ENCODE data around the gene PRPS1.

The PRPS1 gene

GRCh38 chrX:107674480-107675364 lies 46.4 kb downstream of the PRPS1 start:
- Histone ChIP-seq H3K4me3 (ENCODE audit: low read depth, low read length) (no peak overlapping the region), H3K27ac (ENCODE audit: low read depth, low read length) (no peak overlapping the region), H3K4me1 (ENCODE audit: control insufficient read depth, insufficient read depth, low read length) (peaks cover 47% of the 10 kb centered on the region), H3K9me3 (ENCODE audit: control insufficient read depth, insufficient read depth, low read depth, low read length) (no peaks in the 10 kb centered on the region), H3K9ac (ENCODE audit: low read length) (no peak overlapping the region), H3K36me3 (ENCODE audit: control insufficient read depth, insufficient read depth, low read length) (no peaks in the 10 kb centered on the region), H3K27me3 (ENCODE audit: control insufficient read depth, insufficient read depth, low read length) (peaks cover 35% of the 10 kb centered on the region)

DNA sequence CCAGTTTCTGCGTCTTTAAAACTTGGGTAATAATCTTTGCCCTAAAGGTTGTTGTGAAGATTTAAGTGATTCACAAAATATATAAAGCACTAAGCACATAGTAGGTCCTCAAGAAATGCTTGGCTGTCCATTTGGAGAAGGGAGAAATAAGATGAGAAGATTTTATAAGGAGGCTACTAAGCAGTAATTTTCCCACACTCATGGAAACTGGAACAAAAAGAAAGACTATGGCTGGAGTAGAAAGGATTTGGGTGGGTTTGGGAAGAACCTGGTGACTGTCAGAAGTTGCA lies 47.0 kb downstream of the PRPS1 start:
- Histone ChIP-seq H3K36me3 (ENCODE audit: control insufficient read depth, insufficient read depth, low read length) (no peaks in the 10 kb centered on the region), H3K27me3 (ENCODE audit: control insufficient read depth, insufficient read depth, low read length) (peaks cover 40% of the 10 kb centered on the region), H3K9ac (ENCODE audit: low read length) (no peak overlapping the region), H3K4me3 (ENCODE audit: low read depth, low read length) (no peak overlapping the region), H3K9me3 (ENCODE audit: control insufficient read depth, insufficient read depth, low read depth, low read length) (no peaks in the 10 kb centered on the region), H3K27ac (ENCODE audit: low read depth, low read length) (no peak overlapping the region), H3K4me1 (ENCODE audit: control insufficient read depth, insufficient read depth, low read length) (peaks cover 45% of the 10 kb centered on the region)

- Histone ChIP-seq H3K36me3 (ENCODE audit: control insufficient read depth, insufficient read depth, low read length) (no peaks in the 10 kb centered on the region), H3K27me3 (ENCODE audit: control insufficient read depth, insufficient read depth, low read length) (peaks cover 47% of the 10 kb centered on the region), H3K27ac (ENCODE audit: low read depth, low read length) (no peak overlapping the region), H3K4me1 (ENCODE audit: control insufficient read depth, insufficient read depth, low read length) (peaks cover 44% of the 10 kb centered on the region), H3K4me3 (ENCODE audit: low read depth, low read length) (peak overlapping the region; percentile 28), H3K9me3 (ENCODE audit: control insufficient read depth, insufficient read depth, low read depth, low read length) (no peaks in the 10 kb centered on the region), H3K9ac (ENCODE audit: low read length) (peak overlapping the region; percentile 24)
These were observed 47.7 kb downstream of the PRPS1 start for GRCh38 chrX:107675823-107676555.

- H3K27me3 ChIP-seq (ENCODE audit: control insufficient read depth, insufficient read depth, low read length): peaks cover 50% of the 10 kb centered on the region
- peak overlapping the region; percentile 28 for H3K4me3 ChIP-seq (ENCODE audit: low read depth, low read length)
- H3K9me3 ChIP-seq (ENCODE audit: control insufficient read depth, insufficient read depth, low read depth, low read length): no peaks in the 10 kb centered on the region
- peaks cover 44% of the 10 kb centered on the region for H3K4me1 ChIP-seq (ENCODE audit: control insufficient read depth, insufficient read depth, low read length)
- peak overlapping the region; percentile 24 for H3K9ac ChIP-seq (ENCODE audit: low read length)
- no peak overlapping the region for H3K27ac ChIP-seq (ENCODE audit: low read depth, low read length)
- no peaks in the 10 kb centered on the region for H3K36me3 ChIP-seq (ENCODE audit: control insufficient read depth, insufficient read depth, low read length)
These were observed 48.5 kb downstream of the PRPS1 start for GRCh38 chrX:107676559-107677378.

DNA sequence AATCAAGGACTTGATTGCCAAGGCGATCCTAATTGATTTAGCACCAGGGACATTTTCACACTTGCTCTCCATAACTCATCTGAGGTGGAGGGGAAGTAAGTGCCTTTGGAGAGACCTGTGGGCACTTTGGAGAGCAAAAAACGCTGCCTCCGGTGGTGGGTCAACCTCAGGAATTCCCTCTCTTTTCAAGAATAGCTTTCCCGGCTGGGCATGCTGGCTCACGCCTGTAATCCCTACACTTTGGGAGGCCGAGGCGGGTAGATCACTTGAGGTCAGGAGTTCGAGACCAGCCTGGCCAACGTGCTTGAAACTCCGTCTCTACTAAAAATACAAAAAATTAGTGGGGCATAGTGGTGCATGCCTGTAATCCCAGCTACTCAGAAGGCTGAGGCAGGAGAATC lies 49.2 kb downstream of the PRPS1 start:
- H3K9me3 ChIP-seq (ENCODE audit: control insufficient read depth, insufficient read depth, low read depth, low read length): no peaks in the 10 kb centered on the region
- peaks cover 44% of the 10 kb centered on the region for H3K4me1 ChIP-seq (ENCODE audit: control insufficient read depth, insufficient read depth, low read length)
- H3K4me3 ChIP-seq (ENCODE audit: low read depth, low read length): no peak overlapping the region
- no peak overlapping the region for H3K27ac ChIP-seq (ENCODE audit: low read depth, low read length)
- no peak overlapping the region for H3K9ac ChIP-seq (ENCODE audit: low read length)
- no peaks in the 10 kb centered on the region for H3K36me3 ChIP-seq (ENCODE audit: control insufficient read depth, insufficient read depth, low read length)
- peaks cover 56% of the 10 kb centered on the region for H3K27me3 ChIP-seq (ENCODE audit: control insufficient read depth, insufficient read depth, low read length)

DNA sequence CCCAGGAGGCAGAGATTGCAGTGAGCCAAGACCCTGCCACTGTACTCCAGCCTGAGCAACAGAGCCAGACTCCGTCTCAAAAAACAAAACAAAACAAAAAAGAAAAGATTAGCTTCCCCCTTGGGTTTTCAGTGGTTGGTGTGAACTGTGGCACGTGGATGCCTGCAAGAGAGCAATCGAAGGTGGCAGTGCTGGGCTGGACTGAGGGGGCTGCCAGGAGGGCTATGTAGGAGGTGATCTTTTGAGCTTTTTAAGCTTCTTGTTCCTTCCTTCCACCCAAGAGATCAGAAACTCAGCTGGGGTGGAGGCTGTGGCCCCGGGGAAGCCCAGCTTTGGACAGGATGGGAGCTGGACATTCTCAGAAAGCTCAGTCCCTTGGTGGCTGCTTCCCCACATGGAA lies 49.6 kb downstream of the PRPS1 start:
- Histone ChIP-seq H3K4me1 (ENCODE audit: control insufficient read depth, insufficient read depth, low read length) (peaks cover 44% of the 10 kb centered on the region), H3K9ac (ENCODE audit: low read length) (no peak overlapping the region), H3K4me3 (ENCODE audit: low read depth, low read length) (no peak overlapping the region), H3K27me3 (ENCODE audit: control insufficient read depth, insufficient read depth, low read length) (peaks cover 56% of the 10 kb centered on the region), H3K36me3 (ENCODE audit: control insufficient read depth, insufficient read depth, low read length) (no peaks in the 10 kb centered on the region), H3K27ac (ENCODE audit: low read depth, low read length) (no peak overlapping the region), H3K9me3 (ENCODE audit: control insufficient read depth, insufficient read depth, low read depth, low read length) (no peaks in the 10 kb centered on the region)

GRCh38 chrX:107678957-107679740 lies 50.8 kb downstream of the PRPS1 start:
- no peak overlapping the region for H3K4me3 ChIP-seq (ENCODE audit: low read depth, low read length)
- no peak overlapping the region for H3K27ac ChIP-seq (ENCODE audit: low read depth, low read length)
- no peak overlapping the region for H3K9ac ChIP-seq (ENCODE audit: low read length)
- no peaks in the 10 kb centered on the region for H3K9me3 ChIP-seq (ENCODE audit: control insufficient read depth, insufficient read depth, low read depth, low read length)
- H3K36me3 ChIP-seq (ENCODE audit: control insufficient read depth, insufficient read depth, low read length): no peaks in the 10 kb centered on the region
- peaks cover 59% of the 10 kb centered on the region for H3K27me3 ChIP-seq (ENCODE audit: control insufficient read depth, insufficient read depth, low read length)
- peaks cover 32% of the 10 kb centered on the region for H3K4me1 ChIP-seq (ENCODE audit: control insufficient read depth, insufficient read depth, low read length)

- Histone ChIP-seq H3K27me3 (ENCODE audit: control insufficient read depth, insufficient read depth, low read length) (peaks cover 47% of the 10 kb centered on the region), H3K36me3 (ENCODE audit: control insufficient read depth, insufficient read depth, low read length) (no peaks in the 10 kb centered on the region), H3K4me1 (ENCODE audit: control insufficient read depth, insufficient read depth, low read length) (peaks cover 11% of the 10 kb centered on the region; the same call in 1 of the 2 replicates), H3K9ac (ENCODE audit: low read length) (no peak overlapping the region), H3K9me3 (ENCODE audit: control insufficient read depth, insufficient read depth, low read depth, low read length) (no peaks in the 10 kb centered on the region), H3K27ac (ENCODE audit: low read depth, low read length) (no peak overlapping the region), H3K4me3 (ENCODE audit: low read depth, low read length) (no peak overlapping the region)
These were observed 53.9 kb downstream of the PRPS1 start for GRCh38 chrX:107682256-107682655.

DNA sequence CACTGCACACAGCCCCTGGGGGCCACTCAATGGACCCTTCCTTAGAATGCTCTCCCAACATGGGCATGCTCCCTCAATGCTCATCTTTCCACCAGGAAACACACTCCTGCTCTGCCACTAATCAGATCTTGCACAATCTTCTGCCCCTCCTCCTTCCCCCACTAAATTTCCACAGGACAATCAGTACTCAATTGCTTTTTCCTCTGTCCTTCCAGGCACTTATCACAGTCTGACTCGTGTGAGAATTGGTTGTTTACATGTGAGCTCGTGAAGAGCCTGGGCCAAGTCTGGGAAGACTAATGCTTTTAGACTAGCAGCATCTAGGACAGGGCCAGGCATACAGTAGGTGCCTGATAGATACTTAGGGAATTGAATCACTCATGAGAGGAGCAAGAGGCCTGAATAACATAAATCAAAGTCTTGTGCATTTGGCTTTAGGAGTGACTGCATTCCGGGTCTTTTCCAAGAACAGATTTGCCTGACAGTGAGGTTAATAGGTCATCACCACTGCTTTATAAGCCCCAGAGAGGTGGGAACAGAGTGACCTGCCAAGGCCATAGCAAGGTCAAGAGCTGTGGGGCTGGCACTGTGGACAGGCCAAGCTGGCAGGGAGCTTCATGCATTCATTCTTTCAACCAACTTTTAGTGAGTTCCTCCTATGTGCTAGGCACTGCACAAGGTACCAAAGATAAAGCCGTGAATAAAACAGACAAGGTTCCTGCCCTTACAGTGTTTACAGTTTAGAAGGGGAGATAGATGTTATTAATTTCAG lies 55.0 kb downstream of the PRPS1 start:
- no peak overlapping the region for H3K9ac ChIP-seq (ENCODE audit: low read length)
- peaks cover 37% of the 10 kb centered on the region for H3K27me3 ChIP-seq (ENCODE audit: control insufficient read depth, insufficient read depth, low read length)
- no peak overlapping the region for H3K27ac ChIP-seq (ENCODE audit: low read depth, low read length)
- H3K4me3 ChIP-seq (ENCODE audit: low read depth, low read length): no peak overlapping the region
- H3K4me1 ChIP-seq (ENCODE audit: control insufficient read depth, insufficient read depth, low read length): peaks cover 5% of the 10 kb centered on the region; the same call in 1 of the 2 replicates
- H3K9me3 ChIP-seq (ENCODE audit: control insufficient read depth, insufficient read depth, low read depth, low read length): no peaks in the 10 kb centered on the region
- no peaks in the 10 kb centered on the region for H3K36me3 ChIP-seq (ENCODE audit: control insufficient read depth, insufficient read depth, low read length)

GRCh38 chrX:107683931-107684330 lies 55.6 kb downstream of the PRPS1 start:
- Histone ChIP-seq H3K4me3 (ENCODE audit: low read depth, low read length) (no peak overlapping the region), H3K27ac (ENCODE audit: low read depth, low read length) (no peak overlapping the region), H3K27me3 (ENCODE audit: control insufficient read depth, insufficient read depth, low read length) (peaks cover 31% of the 10 kb centered on the region), H3K36me3 (ENCODE audit: control insufficient read depth, insufficient read depth, low read length) (no peaks in the 10 kb centered on the region), H3K9me3 (ENCODE audit: control insufficient read depth, insufficient read depth, low read depth, low read length) (no peaks in the 10 kb centered on the region), H3K4me1 (ENCODE audit: control insufficient read depth, insufficient read depth, low read length) (peaks cover 5% of the 10 kb centered on the region; the same call in 1 of the 2 replicates), H3K9ac (ENCODE audit: low read length) (no peak overlapping the region)

All from HUES6 (cell line).